Glutamatergic neuron (in vitro differentiated cells): ENCODE data around the gene TAGLN. TPM values are rescaled to one million over a fixed set of nuclear protein-coding genes. Genes with fewer than 3 reads are reported as not detected.

ENCODE experiments used
- DNase-seq: peaks from one replicate; pipeline ENCODE4 v3.0.0; 2022
- H3K27ac Mint-ChIP-seq: one replicate; pipeline ENCODE4 v1.8.0; 2020; ENCODE audit warnings: mild to moderate bottlenecking, mixed read lengths, inconsistent platforms; ENCODE audit not compliant: unreplicated experiment
- H3K27me3 Mint-ChIP-seq: one replicate; pipeline ENCODE4 v1.8.0; 2020; ENCODE audit warnings: mild to moderate bottlenecking, moderate library complexity, mixed read lengths, inconsistent platforms; ENCODE audit not compliant: unreplicated experiment
- H3K36me3 Mint-ChIP-seq: one replicate; pipeline ENCODE4 v1.8.0; 2020; ENCODE audit warnings: mild to moderate bottlenecking, mixed read lengths, inconsistent platforms; ENCODE audit not compliant: unreplicated experiment
- H3K4me1 Mint-ChIP-seq: one replicate; pipeline ENCODE4 v1.8.0; 2020; ENCODE audit warnings: mild to moderate bottlenecking, low read depth, mixed read lengths, inconsistent platforms; ENCODE audit not compliant: unreplicated experiment
- H3K4me3 Mint-ChIP-seq: one replicate; pipeline ENCODE4 v1.8.0; 2020; ENCODE audit warnings: mild to moderate bottlenecking, mixed read lengths, inconsistent platforms; ENCODE audit not compliant: unreplicated experiment
- H3K9me3 Mint-ChIP-seq: one replicate; pipeline ENCODE4 v1.8.0; 2020; ENCODE audit warnings: mild to moderate bottlenecking, moderate library complexity, mixed read lengths, inconsistent platforms; ENCODE audit not compliant: unreplicated experiment
- CTCF ChIP-seq: fragments of 200-600 bp; sonication (generic); IDR thresholded peaks from one replicate; pipeline ENCODE4 v1.5.0; 2021; ENCODE audit not compliant: partially characterized antibody, unreplicated experiment
- total RNA-seq: library from RNA; stranded (reverse); fragmentation: NEBNext Ultra II Directional; extraction: Animal tissue kit (Norgen Biotek cat#: 25700); gene quantifications from one replicate; pipeline ENCODE4 v1.2.1, GENCODE V29; 2021; ENCODE audit not compliant: unreplicated experiment

The TAGLN gene
- total RNA-seq, 1 donor from 2014 or later = 6.1 TPM

GRCh38 chr11:117218133-117218915 is 19.2 kb downstream of the TAGLN start:
- DNase-seq = no peak
- Mint-ChIP-seq H3K27me3 (no peaks in the 10 kb centered on the region), H3K36me3 (peaks cover 5% of the 10 kb centered on the region), H3K9me3 (no peaks in the 10 kb centered on the region), H3K27ac (no peak overlapping the region), H3K4me1 (peaks cover 6% of the 10 kb centered on the region), H3K4me3 (no peak overlapping the region)
- TF ChIP-seq CTCF = no peak

GRCh38 chr11:117219001-117219400 is 19.8 kb downstream of the TAGLN start:
- Mint-ChIP-seq H3K27me3 (no peaks in the 10 kb centered on the region), H3K27ac (no peak overlapping the region), H3K36me3 (peaks cover 5% of the 10 kb centered on the region), H3K4me3 (no peak overlapping the region), H3K9me3 (no peaks in the 10 kb centered on the region), H3K4me1 (peaks cover 6% of the 10 kb centered on the region)
- no peak for DNase-seq
- TF ChIP-seq CTCF = no peak

- TF ChIP-seq CTCF = no peak
- H3K9me3 Mint-ChIP-seq = no peaks in the 10 kb centered on the region
- no peaks in the 10 kb centered on the region for H3K27me3 Mint-ChIP-seq
- no peak overlapping the region for H3K4me3 Mint-ChIP-seq
- H3K36me3 Mint-ChIP-seq = peaks cover 4% of the 10 kb centered on the region
- H3K4me1 Mint-ChIP-seq = peaks cover 6% of the 10 kb centered on the region
- no peak for DNase-seq
- H3K27ac Mint-ChIP-seq = no peak overlapping the region
These were observed 20.3 kb downstream of the TAGLN start for GRCh38 chr11:117219455-117219854.

- Mint-ChIP-seq H3K9me3 (no peaks in the 10 kb centered on the region), H3K4me1 (peaks cover 9% of the 10 kb centered on the region), H3K4me3 (no peak overlapping the region), H3K36me3 (no peaks in the 10 kb centered on the region), H3K27ac (no peak overlapping the region), H3K27me3 (peaks cover 1% of the 10 kb centered on the region)
- no peak for TF ChIP-seq CTCF
- DNase-seq = no peak
These were observed 20.8 kb downstream of the TAGLN start for GRCh38 chr11:117219995-117220394.

GRCh38 chr11:117220568-117220967 is 21.4 kb downstream of the TAGLN start:
- Mint-ChIP-seq H3K9me3 (no peaks in the 10 kb centered on the region), H3K4me3 (no peak overlapping the region), H3K27me3 (peaks cover 2% of the 10 kb centered on the region), H3K36me3 (no peaks in the 10 kb centered on the region), H3K27ac (no peak overlapping the region), H3K4me1 (peaks cover 9% of the 10 kb centered on the region)
- no peak for TF ChIP-seq CTCF
- no peak for DNase-seq
